ENCODE data around the gene SYK. TPM values are rescaled to one million over a fixed set of nuclear protein-coding genes. Genes with fewer than 3 reads are reported as not detected.
"Not testable (repeated sequence)": the region's sequence is repeated elsewhere in the genome, so short reads cannot be mapped to it uniquely, and the experiment has no call there.

SYK gene
- polyA plus RNA-seq (2013, experiment 1 of 2) = 23.7 TPM
- 22.9 TPM for polyA plus RNA-seq (2013, experiment 2 of 2)

GRCh38 chr9:90801241-90801972 is at the start of gene SYK:
Gene SYK (plus strand): TSS chr9:90801819. CDS start chr9:90843899, 42,080 bp downstream.
- peak within 1 kb of the TSS; percentile 66 for H2AFZ ChIP-seq (ENCODE audit: low read depth, low read length)
- peaks cover 13% of the 10 kb centered on the region for H3K4me1 ChIP-seq (ENCODE audit: control insufficient read depth, insufficient read depth, low read depth, low read length)
- peak within 1 kb of the TSS; percentile 66 to 97 for H3K23ac ChIP-seq (ENCODE audit: low read length in 2 of 2)
- no peaks in the 10 kb centered on the region for H3K36me3 ChIP-seq (ENCODE audit: control insufficient read depth in 1 of 2, insufficient read depth in 2 of 2, low read depth in 1 of 2, low read length in 2 of 2)
- H3K9me3 ChIP-seq (ENCODE audit: control insufficient read depth, low read length) = no peaks in the 10 kb centered on the region
- peak within 1 kb of the TSS; percentile 98 for H2BK120ac ChIP-seq (ENCODE audit: low read depth, low read length)
- H3K18ac ChIP-seq (ENCODE audit: low read depth in 1 of 2, low read length in 2 of 2) = peak within 1 kb of the TSS; percentile 71 to 90
- H3K14ac ChIP-seq (ENCODE audit: low read length in 2 of 2) = peak within 1 kb of the TSS; percentile 82 to 86
- no peak for DNase-seq
- H3K79me1 ChIP-seq (replicated peaks; ENCODE audit: low read length, poor library complexity, severe bottlenecking) = peaks cover 4% of the 10 kb centered on the region
- no peak within 1 kb of the TSS for H2AK5ac ChIP-seq (ENCODE audit: low read length, severe bottlenecking)
- WGBS = 4% methylated on average over 25 of the region's 64 CpGs
- peak within 1 kb of the TSS; percentile 14 for H2BK5ac ChIP-seq (ENCODE audit: low read depth, low read length, poor library complexity, severe bottlenecking)
- H4K91ac ChIP-seq (ENCODE audit: low read length) = peak within 1 kb of the TSS; percentile 59
- peaks cover 0 to 73% of the 10 kb centered on the region in 2 experiments for H3K27me3 ChIP-seq (ENCODE audit: control insufficient read depth in 1 of 2, insufficient read depth in 1 of 2, low read length in 2 of 2)
- peak within 1 kb of the TSS; percentile 66 for H4K8ac ChIP-seq (ENCODE audit: low read length)
- H3K27ac ChIP-seq (ENCODE audit: low read length, poor library complexity, severe bottlenecking) = peak within 1 kb of the TSS; percentile 13
- peak within 1 kb of the TSS; percentile 96 for H2BK15ac ChIP-seq (ENCODE audit: low read depth, poor library complexity, severe bottlenecking)
- H2BK12ac ChIP-seq (ENCODE audit: low read length in 2 of 2) = peak within 1 kb of the TSS; percentile 6 to 93
- H3K4me2 ChIP-seq (ENCODE audit: low read length, poor library complexity, severe bottlenecking) = peak within 1 kb of the TSS; percentile 99
- peak within 1 kb of the TSS in 1 of 2 experiments; percentile 67 for H3K4me3 ChIP-seq (ENCODE audit: insufficient read depth in 1 of 2, low read depth in 1 of 2, low read length in 2 of 2)
- no peak within 1 kb of the TSS for H3K9ac ChIP-seq (ENCODE audit: low read length)
- peak within 1 kb of the TSS; percentile 95 to 96 for H3K4ac ChIP-seq (ENCODE audit: low read depth in 1 of 2, low read length in 2 of 2)

DNA sequence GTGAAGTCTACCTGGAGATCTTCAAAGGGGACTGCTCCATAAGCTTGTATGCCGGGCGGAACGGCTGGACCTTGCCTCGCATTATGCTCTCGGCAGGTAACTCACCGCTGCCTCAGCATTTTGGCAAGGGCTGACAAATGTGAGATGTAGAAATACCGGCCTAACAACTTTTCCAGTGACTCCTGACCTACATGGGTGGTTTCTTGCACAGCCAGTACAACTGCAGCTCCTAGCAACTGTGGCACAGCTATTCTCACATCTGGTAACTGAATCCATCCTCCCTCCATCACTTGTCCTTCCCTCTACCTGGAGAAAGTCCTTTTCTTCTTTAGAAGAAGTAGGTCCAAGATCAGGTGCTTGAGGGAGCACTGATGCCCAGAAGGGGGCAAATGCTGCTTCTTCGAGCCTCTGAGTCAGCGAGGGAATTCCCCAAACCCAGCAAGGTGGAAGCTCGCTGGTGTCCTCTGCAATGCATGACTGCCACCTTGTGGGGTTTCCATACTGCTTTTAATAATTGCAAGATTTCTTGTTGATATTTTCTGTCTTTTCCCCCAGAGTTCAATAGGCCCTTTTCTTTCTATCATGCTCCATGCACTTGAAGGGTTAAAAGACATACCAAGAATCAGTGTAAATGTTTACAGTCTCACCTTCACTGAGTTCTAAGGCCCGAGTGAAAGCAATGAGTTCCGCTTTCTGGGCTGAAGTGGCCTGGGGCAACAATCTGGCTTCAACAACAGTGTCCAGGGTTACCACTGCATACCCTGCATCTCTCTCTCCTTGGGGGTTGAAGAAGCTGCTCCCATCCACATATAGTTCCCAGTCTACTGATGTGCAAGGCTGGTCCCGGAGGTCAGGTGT is 45.9 kb upstream of the SYK start:
- H3K14ac ChIP-seq (ENCODE audit: low read length in 2 of 2); H3K27me3 ChIP-seq (ENCODE audit: control insufficient read depth in 1 of 2, insufficient read depth in 1 of 2, low read length in 2 of 2); H3K4me1 ChIP-seq (ENCODE audit: control insufficient read depth, insufficient read depth, low read depth, low read length); H2BK15ac ChIP-seq (ENCODE audit: low read depth, poor library complexity, severe bottlenecking); H3K9ac ChIP-seq (ENCODE audit: low read length); H3K27ac ChIP-seq (ENCODE audit: low read length, poor library complexity, severe bottlenecking); H2BK120ac ChIP-seq (ENCODE audit: low read depth, low read length); H3K79me1 ChIP-seq (replicated peaks; ENCODE audit: low read length, poor library complexity, severe bottlenecking); H3K9me3 ChIP-seq (ENCODE audit: control insufficient read depth, low read length); H2AFZ ChIP-seq (ENCODE audit: low read depth, low read length); H3K36me3 ChIP-seq (ENCODE audit: control insufficient read depth in 1 of 2, insufficient read depth in 2 of 2, low read depth in 1 of 2, low read length in 2 of 2); H3K4me2 ChIP-seq (ENCODE audit: low read length, poor library complexity, severe bottlenecking); H3K4ac ChIP-seq (ENCODE audit: low read depth in 1 of 2, low read length in 2 of 2); H2BK12ac ChIP-seq (ENCODE audit: low read length in 2 of 2); H4K8ac ChIP-seq (ENCODE audit: low read length); H3K4me3 ChIP-seq (ENCODE audit: insufficient read depth in 1 of 2, low read depth in 1 of 2, low read length in 2 of 2); H3K18ac ChIP-seq (ENCODE audit: low read depth in 1 of 2, low read length in 2 of 2); H4K91ac ChIP-seq (ENCODE audit: low read length); H2BK5ac ChIP-seq (ENCODE audit: low read depth, low read length, poor library complexity, severe bottlenecking); H3K23ac ChIP-seq (ENCODE audit: low read length in 2 of 2): not testable (repeated sequence)
- peak overlapping the region; percentile 93 for H2AK5ac ChIP-seq (ENCODE audit: low read length, severe bottlenecking)
- 71% methylated on average over 11 of the region's 13 CpGs for WGBS
- peak; percentile 68 for DNase-seq

GRCh38 chr9:90760577-90760976 is 41.0 kb upstream of the SYK start:
- H3K27ac ChIP-seq (ENCODE audit: low read length, poor library complexity, severe bottlenecking); H2BK12ac ChIP-seq (ENCODE audit: low read length in 2 of 2); H2BK15ac ChIP-seq (ENCODE audit: low read depth, poor library complexity, severe bottlenecking); H2AK5ac ChIP-seq (ENCODE audit: low read length, severe bottlenecking); H3K4me1 ChIP-seq (ENCODE audit: control insufficient read depth, insufficient read depth, low read depth, low read length); H3K9me3 ChIP-seq (ENCODE audit: control insufficient read depth, low read length); H3K18ac ChIP-seq (ENCODE audit: low read depth in 1 of 2, low read length in 2 of 2); H3K14ac ChIP-seq (ENCODE audit: low read length in 2 of 2); H3K4me2 ChIP-seq (ENCODE audit: low read length, poor library complexity, severe bottlenecking); H4K8ac ChIP-seq (ENCODE audit: low read length); DNase-seq; H4K91ac ChIP-seq (ENCODE audit: low read length); H3K23ac ChIP-seq (ENCODE audit: low read length in 2 of 2); H2BK120ac ChIP-seq (ENCODE audit: low read depth, low read length); H3K36me3 ChIP-seq (ENCODE audit: control insufficient read depth in 1 of 2, insufficient read depth in 2 of 2, low read depth in 1 of 2, low read length in 2 of 2); H2AFZ ChIP-seq (ENCODE audit: low read depth, low read length); H3K4me3 ChIP-seq (ENCODE audit: insufficient read depth in 1 of 2, low read depth in 1 of 2, low read length in 2 of 2); H3K79me1 ChIP-seq (replicated peaks; ENCODE audit: low read length, poor library complexity, severe bottlenecking); H3K9ac ChIP-seq (ENCODE audit: low read length); H3K27me3 ChIP-seq (ENCODE audit: control insufficient read depth in 1 of 2, insufficient read depth in 1 of 2, low read length in 2 of 2); H3K4ac ChIP-seq (ENCODE audit: low read depth in 1 of 2, low read length in 2 of 2); H2BK5ac ChIP-seq (ENCODE audit: low read depth, low read length, poor library complexity, severe bottlenecking): not testable (repeated sequence)
- 87% methylated on average over 12 of the region's 14 CpGs for WGBS

DNA sequence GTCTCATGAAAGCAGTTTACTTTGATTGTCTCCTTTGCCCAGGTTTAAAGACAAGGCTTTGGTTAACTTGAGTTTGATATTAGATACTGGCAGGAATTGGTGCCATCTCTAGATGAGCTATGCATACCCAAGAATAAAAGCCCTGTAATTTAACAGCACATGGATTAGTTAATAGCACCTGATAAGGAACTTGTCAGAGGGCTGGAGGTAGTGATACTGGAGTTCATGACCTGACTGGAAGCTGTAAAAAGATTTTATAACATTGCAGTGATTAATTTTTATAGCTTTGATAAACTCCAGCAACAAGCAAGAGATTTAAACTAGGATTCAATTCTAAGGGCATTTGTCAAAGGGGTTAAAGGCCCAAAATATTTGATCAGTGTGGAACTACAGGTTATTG is 34.9 kb upstream of the SYK start:
- no peak overlapping the region for H3K4me2 ChIP-seq (ENCODE audit: low read length, poor library complexity, severe bottlenecking)
- no peaks in the 10 kb centered on the region for H3K27me3 ChIP-seq (ENCODE audit: control insufficient read depth in 1 of 2, insufficient read depth in 1 of 2, low read length in 2 of 2)
- H3K27ac ChIP-seq (ENCODE audit: low read length, poor library complexity, severe bottlenecking) = no peak overlapping the region
- peaks cover 38% of the 10 kb centered on the region for H3K9me3 ChIP-seq (ENCODE audit: control insufficient read depth, low read length)
- H3K4ac ChIP-seq (ENCODE audit: low read depth in 1 of 2, low read length in 2 of 2) = no peak overlapping the region
- no peak for DNase-seq
- H2BK15ac ChIP-seq (ENCODE audit: low read depth, poor library complexity, severe bottlenecking) = no peak overlapping the region
- no peak overlapping the region for H2BK120ac ChIP-seq (ENCODE audit: low read depth, low read length)
- H3K79me1 ChIP-seq (replicated peaks; ENCODE audit: low read length, poor library complexity, severe bottlenecking) = no peaks in the 10 kb centered on the region
- H3K36me3 ChIP-seq (ENCODE audit: control insufficient read depth in 1 of 2, insufficient read depth in 2 of 2, low read depth in 1 of 2, low read length in 2 of 2) = no peaks in the 10 kb centered on the region
- no peak overlapping the region for H3K23ac ChIP-seq (ENCODE audit: low read length in 2 of 2)
- H3K4me1 ChIP-seq (ENCODE audit: control insufficient read depth, insufficient read depth, low read depth, low read length) = no peaks in the 10 kb centered on the region
- no peak overlapping the region for H4K8ac ChIP-seq (ENCODE audit: low read length)
- no peak overlapping the region for H3K9ac ChIP-seq (ENCODE audit: low read length)
- no peak overlapping the region for H2BK5ac ChIP-seq (ENCODE audit: low read depth, low read length, poor library complexity, severe bottlenecking)
- no peak overlapping the region for H4K91ac ChIP-seq (ENCODE audit: low read length)
- H2AFZ ChIP-seq (ENCODE audit: low read depth, low read length) = no peak overlapping the region
- no peak overlapping the region for H3K14ac ChIP-seq (ENCODE audit: low read length in 2 of 2)
- H3K18ac ChIP-seq (ENCODE audit: low read depth in 1 of 2, low read length in 2 of 2) = no peak overlapping the region
- no peak overlapping the region for H2BK12ac ChIP-seq (ENCODE audit: low read length in 2 of 2)
- H2AK5ac ChIP-seq (ENCODE audit: low read length, severe bottlenecking) = no peak overlapping the region
- no peak overlapping the region for H3K4me3 ChIP-seq (ENCODE audit: insufficient read depth in 1 of 2, low read depth in 1 of 2, low read length in 2 of 2)

Measured in mesenchymal stem cell (in vitro differentiated cells and primary cell).